ENCODE measurements around the gene ALDH9A1.
"Not testable (repeated sequence)": the region's sequence is repeated elsewhere in the genome, so short reads cannot be mapped to it uniquely, and the experiment has no call there.

Gene ALDH9A1

GRCh38 chr1:165644064-165644735 lies 54.2 kb downstream of the ALDH9A1 start:
- no peak for DNase-seq

GRCh38 chr1:165641231-165641987 lies 57.0 kb downstream of the ALDH9A1 start:
- no peak for DNase-seq

- no peak for DNase-seq
Measured at GRCh38 chr1:165639821-165640623, 58.3 kb downstream of the ALDH9A1 start.

GRCh38 chr1:165638211-165638610 lies 60.2 kb downstream of the ALDH9A1 start:
- DNase-seq: not testable (repeated sequence)

DNA sequence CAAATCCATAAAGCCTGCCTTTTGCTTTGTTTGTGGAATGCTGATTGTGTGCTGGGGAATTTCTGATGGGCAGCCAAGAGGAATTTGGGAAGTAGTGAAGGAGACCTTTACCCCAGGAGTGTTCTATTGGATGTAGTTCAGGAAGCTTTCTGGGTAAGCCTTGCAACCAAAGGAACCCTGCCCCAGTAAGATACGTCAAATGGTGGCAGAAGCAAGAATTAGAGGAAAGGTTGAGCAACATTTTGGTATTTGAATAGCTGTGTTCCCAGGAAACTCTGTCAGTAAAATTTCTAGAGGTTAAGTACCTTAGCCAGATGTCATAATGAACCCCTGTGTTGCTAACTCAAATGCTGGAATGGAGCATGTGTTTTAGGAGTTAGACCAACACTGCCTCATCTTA lies 60.9 kb downstream of the ALDH9A1 start:
- DNase-seq: no peak

GRCh38 chr1:165635823-165636222 lies 62.5 kb downstream of the ALDH9A1 start:
- DNase-seq: no peak

- no peak for DNase-seq
Measured at GRCh38 chr1:165635329-165635728, 63.0 kb downstream of the ALDH9A1 start.

DNA sequence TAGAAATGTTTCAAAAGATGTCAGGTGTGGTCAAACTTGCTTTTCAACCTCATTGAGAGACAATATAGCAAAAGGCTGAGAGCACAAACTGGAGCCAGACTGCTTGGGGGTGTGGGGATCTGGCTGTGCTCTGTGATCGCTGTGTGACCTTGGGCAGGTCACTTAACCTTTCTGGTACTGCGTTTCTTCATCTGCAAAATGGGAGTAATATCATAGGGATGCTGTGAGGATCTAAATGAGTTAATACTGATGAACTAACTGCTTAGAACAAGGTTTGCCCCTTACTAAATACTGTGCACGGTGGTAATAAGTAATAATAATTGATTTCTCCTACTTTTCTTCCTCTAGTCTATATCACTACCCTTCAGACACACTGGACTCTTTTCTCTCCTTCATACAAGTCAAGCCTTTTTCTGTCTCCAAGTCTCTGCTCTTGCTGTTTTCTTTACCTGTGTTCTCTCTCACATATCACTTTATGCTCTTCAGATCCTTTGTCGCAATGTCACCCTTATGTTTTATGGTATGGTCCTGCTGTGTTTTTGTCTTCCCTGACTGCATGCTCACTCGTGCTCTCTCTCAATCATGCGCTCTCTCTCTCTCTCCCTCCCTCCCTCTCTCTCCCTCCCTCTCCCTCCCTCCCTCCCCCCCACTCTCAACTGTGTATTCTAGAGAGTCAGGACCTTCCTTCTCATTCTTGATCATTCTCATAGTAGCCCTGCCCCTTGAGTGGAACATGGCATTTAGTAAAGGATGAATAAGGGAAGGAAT lies 64.0 kb downstream of the ALDH9A1 start:
- no peak for DNase-seq

DNA sequence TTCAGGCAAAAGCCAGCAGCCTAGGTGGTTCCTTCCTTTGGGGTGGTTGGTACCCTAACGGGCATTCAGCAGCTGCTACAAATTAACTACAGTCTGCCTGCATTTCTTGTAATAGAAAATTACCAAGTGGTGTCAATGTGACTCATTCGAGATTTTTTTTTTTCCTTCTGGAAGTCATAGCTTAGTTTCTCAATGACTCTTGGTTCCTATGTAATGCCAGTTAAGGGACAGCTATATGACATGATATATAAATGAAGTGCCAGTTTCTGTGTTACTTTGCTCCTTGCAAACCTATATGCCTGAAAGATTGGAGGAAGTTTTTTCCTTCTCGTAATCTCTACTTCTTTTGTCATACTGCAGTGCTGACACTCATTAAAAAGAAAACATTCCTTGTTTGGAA lies 64.7 kb downstream of the ALDH9A1 start:
- no peak for DNase-seq

DNA sequence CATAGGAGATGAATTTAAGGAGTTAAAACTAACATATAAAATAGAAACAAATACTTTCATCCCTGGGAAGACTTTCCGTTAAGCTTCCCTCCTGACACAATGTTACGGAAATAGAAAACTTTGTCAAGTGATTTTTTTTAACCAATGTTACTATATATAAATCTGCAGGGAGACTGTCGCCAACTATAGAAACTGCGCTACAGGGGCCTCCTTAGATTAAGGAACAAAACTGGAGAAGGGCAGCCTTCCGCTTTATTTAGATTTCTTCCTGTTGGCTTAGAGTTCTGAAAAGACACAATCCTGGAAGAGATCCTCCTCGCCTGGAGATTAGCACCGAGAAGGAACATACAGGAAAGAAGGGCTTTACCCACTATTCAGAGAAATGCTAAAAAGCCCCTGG lies 65.9 kb downstream of the ALDH9A1 start:
- DNase-seq: no peak

DNA sequence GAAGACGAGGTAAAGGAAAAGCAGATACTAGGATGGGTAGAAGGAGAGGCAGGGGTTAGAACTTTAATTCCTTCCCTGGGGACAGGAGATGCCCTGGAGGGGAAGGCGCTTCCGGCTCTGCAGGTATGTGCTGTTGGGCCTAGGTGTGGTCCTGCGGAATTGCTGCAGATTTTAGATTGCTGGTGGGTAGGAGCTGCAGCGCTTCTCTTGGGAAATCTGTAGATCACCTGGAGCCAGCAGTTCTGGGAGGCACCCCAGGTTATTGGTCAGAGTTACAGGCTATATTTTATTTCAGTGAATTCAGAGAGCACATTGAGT lies 66.3 kb downstream of the ALDH9A1 start:
- DNase-seq: no peak

GRCh38 chr1:165631342-165632151 lies 66.8 kb downstream of the ALDH9A1 start:
- DNase-seq: peak; percentile 70 to 74

DNA sequence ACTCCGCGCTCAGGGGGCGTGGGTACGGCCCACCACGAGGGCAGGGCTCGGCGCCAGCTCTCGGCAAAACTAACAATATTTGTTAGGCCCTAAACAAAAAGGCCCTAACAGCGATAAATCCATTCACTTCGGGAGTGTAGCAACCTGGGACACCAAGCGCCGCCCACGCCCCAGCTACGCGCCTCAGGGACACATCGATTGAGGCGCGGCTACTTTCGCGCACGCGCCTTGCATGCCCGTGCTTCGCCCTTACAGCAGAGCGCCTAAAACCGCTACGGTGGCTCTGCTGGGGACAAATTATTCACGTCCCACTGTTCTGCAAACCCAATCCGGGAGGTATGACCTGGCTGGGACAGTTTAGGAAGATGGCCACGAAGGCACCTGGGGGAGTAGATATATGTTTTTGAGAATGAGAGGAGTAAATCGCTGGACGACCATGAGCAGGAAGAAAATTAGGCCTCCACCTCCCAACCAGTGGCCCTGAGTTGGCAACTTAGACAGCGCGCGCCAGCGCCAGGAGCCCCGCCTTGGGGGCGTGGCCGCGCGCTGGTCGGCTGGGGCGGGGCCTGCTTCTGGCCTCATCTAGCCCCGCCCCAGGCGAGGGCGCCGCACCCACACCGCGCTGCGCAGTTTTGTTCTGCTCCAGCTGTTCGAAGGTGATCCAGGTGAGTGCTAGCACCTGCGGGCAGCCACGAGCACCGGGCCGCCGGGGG lies 67.6 kb downstream of the ALDH9A1 start, which contains the start of gene MGST3:
Gene MGST3 (plus strand): TSS at position 606 of the 713 bp plus-strand sequence. CDS start 18,614 bp downstream, outside the sequence.
- DNase-seq: peak; percentile 96

DNA sequence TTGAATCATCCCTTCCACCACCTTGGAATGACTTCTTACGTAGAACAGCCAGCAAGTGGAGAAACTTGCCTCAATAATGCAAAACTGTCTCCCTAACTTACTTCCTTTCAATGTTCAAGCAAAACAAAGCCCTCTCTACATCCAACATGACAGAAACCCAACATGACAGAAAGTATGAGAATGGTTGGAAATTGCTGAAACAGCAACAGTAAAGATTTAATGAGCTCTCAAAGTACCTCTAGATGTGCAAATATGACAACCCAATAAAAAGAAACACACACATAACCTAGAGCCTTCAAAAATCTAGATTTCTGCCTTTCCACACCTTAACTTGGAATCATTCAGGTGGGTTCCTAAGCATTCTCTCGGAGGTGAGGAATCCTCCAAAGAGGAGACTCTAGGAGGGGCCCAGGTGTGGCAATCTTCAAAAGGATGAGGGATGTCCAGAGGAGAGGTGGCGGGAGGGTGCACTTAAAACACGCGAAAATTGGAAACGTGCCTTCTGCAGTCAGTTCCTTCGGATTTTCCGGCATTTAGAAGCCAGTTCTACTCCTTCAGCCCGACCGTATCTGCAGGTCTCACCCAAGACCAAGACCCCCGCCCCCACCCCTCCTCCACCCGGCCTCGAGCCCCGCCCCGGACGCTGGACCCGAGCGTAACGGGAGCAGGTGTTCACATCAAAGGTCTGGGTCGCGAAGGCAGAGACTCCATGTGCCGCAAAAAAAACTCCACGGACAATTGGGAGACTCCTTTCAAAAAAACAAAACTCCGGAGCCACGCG lies 68.3 kb downstream of the ALDH9A1 start:
- no peak for DNase-seq

DNA sequence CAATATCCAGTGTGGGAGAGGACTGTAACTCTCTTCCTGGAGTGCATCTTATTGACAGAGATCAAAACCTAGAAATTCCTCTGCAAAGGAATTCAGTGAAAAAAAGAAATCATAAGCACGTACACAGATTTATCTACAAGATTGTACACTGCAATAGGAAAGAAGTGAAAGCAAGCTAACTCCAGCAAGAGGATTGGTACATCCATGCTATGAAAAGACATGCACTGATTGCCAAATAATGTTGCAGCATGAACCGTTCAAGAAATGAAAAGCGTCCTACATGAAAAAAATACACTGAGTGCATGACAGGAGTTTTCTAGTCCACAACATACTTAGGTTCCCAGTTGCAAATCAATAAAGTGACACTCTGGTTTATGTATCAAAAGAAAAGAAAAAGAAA lies 69.2 kb downstream of the ALDH9A1 start:
- DNase-seq: no peak

- no peak for DNase-seq
Measured at GRCh38 chr1:165628147-165628822, 70.1 kb downstream of the ALDH9A1 start.

DNA sequence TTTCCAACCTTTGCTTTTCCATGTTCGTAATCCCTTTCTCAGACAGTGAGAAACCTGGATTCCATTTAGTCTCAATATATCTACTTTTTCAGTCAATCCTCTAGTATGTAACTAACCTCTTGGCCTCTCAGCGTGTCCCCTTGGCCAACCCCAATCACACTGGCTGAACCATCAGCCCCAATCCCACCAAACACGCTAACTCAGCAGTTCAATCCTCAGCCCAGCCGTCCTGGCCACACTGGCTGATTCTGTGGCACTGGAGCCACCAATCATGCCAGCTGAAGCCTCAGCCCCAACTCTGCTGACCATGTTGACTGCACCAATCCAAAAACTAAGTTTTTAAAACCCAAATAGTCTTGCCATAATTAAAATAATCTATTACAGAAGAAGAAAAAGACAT lies 73.9 kb downstream of the ALDH9A1 start:
- no peak for DNase-seq

- DNase-seq: no peak
Measured at GRCh38 chr1:165623624-165624023, 74.7 kb downstream of the ALDH9A1 start.

DNA sequence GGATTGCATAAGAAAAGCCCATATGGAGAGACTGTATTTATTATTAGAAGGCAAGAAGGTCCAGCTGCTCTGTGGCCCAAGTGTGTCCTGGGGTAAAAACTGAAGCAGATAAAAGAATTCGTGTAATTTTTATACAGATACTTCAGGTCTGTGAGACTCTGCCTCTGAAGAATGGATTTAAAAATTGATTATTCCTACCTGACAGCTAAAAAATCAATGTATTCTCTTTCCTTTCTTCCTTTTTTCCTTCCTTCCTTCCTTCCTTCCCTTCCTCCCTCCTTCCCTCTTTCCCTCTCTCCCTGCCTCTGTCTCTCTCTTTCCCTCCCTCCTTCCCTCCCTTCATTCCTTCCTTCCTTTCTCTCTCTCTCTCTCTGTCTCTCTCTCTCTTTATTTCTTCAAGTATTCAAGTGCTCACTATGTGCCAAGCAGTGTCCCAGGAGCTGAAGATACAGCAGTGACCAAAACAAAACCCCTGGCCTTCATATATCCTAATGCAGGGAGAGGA lies 78.7 kb downstream of the ALDH9A1 start:
- DNase-seq: no peak

All from activated T-cell treated with anti-CD3 and anti-CD28 coated beads, Interleukin-2, amount 50 U/mL, for 48 hours (primary cell).